Measurements from ENCODE around the gene SCLY. TPM values are rescaled to one million over a fixed set of nuclear protein-coding genes. Genes with fewer than 3 reads are reported as not detected.

The SCLY gene
- total and polyA plus RNA-seq, 4 donors = 13.9 to 27.0 (median 19.3) TPM

DNA sequence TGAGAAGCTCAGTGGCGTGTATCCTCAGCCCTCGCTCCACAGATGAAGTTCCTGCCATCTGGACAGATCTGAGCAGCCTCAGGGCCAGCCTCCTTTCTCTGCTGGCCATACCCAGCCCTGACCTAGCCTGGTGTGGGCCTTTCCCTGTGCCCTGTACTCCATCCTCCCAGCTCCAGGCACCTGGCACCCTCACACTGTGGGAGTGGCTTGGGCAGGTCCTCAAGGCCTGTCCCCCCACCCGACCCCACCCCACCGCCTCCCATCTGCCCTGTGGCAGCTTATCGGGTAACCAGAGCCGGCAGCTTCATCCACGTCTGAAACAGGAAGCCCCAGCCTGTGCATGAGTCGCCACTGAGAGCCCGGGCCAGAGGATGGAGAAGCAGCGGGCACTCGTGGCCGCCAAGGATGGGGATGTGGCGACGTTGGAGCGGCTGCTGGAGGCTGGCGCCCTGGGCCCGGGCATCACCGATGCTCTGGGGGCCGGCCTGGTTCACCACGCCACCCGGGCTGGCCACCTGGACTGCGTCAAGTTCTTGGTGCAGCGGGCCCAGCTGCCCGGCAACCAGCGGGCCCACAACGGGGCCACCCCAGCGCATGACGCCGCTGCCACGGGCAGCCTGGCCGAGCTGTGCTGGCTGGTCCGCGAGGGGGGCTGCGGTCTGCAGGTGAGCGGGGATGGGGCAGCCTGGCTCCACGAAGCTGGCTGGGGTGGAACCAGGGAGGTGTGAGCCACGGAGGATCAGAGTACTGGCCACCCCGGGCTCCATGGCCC lies 39.4 kb downstream of the SCLY start, which contains the start of gene ESPNL:
TSS of gene ESPNL (plus strand) at position 292 of the 772 bp plus-strand sequence. CDS start at position 372, 80 bp downstream.
- H3K9me3 ChIP-seq (ENCODE audit: control insufficient read depth, insufficient read depth, low read length) = no peaks in the 10 kb centered on the region
- H3K4me1 ChIP-seq (ENCODE audit: control insufficient read depth, insufficient read depth, low read length) = peaks cover 8% of the 10 kb centered on the region
- DNase-seq (ENCODE audit: low read depth in 4 of 6, low spot score in 6 of 6) = no peak
- no peak within 1 kb of the TSS for H3K27ac ChIP-seq (ENCODE audit: low read depth, low read length)
- H3K4me3 ChIP-seq (ENCODE audit: low read depth, low read length) = no peak within 1 kb of the TSS
- 85% methylated on average over 37 of the region's 38 CpGs for WGBS (ENCODE audit: insufficient coverage)
- peaks cover 23% of the 10 kb centered on the region for H3K36me3 ChIP-seq (ENCODE audit: control insufficient read depth, insufficient read depth, low read length)
- H3K27me3 ChIP-seq (ENCODE audit: control insufficient read depth, insufficient read depth, low read length) = no peaks in the 10 kb centered on the region

DNA sequence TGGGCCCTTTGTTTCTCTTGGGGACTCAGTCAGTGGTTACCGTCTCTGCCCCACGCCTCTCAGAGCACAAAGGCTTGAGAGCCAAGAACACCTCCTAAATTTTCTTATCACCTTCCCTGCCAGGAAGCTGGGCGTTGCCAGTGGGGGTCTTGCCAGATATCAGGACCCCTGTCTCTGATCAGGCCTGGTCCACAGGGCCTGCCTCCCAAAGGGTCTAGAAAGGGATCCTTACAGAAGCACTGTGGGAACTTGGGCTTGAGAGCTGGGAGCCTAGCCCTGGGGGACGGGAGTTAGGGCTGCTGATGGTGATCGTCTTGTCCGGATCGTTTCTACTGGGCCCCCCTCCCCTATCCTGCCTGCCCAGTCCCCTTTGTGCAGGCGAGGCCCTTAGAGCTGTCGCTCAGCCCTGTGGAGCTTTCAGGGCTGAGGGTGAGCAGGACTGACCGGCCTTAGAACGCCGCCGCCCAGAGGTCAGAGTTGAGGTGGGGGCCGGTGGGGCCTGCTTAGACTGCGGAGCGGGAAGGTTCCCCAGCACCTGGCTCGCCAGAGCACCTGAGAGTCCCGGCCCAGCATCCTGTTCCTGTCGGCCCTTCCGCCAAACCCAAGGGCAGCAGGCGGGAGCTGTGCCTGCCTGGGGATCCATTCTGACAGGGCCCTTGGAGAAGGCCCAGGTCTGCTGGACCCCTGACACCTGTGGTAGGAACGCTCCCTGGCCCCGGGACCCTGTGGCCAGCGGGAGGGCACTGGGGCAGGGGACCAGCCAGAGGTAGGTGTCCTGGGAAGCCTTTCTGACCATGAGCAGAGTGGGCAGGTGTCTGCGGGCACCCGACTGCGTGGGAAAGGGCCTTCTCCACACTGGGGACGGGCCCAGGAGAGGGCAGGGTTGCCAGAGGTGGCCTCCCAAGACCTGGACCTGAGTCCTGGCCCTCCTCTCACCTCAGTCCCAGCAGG lies 40.3 kb downstream of the SCLY start:
- H3K4me1 ChIP-seq (ENCODE audit: control insufficient read depth, insufficient read depth, low read length) = peaks cover 7% of the 10 kb centered on the region
- WGBS (ENCODE audit: insufficient coverage) = 87% methylated on average over 27 of the region's 28 CpGs
- no peaks in the 10 kb centered on the region for H3K27me3 ChIP-seq (ENCODE audit: control insufficient read depth, insufficient read depth, low read length)
- no peak overlapping the region for H3K27ac ChIP-seq (ENCODE audit: low read depth, low read length)
- H3K4me3 ChIP-seq (ENCODE audit: low read depth, low read length) = no peak overlapping the region
- H3K9me3 ChIP-seq (ENCODE audit: control insufficient read depth, insufficient read depth, low read length) = no peaks in the 10 kb centered on the region
- no peak for DNase-seq (ENCODE audit: low read depth in 4 of 6, low spot score in 6 of 6)
- H3K36me3 ChIP-seq (ENCODE audit: control insufficient read depth, insufficient read depth, low read length) = peaks cover 23% of the 10 kb centered on the region

DNA sequence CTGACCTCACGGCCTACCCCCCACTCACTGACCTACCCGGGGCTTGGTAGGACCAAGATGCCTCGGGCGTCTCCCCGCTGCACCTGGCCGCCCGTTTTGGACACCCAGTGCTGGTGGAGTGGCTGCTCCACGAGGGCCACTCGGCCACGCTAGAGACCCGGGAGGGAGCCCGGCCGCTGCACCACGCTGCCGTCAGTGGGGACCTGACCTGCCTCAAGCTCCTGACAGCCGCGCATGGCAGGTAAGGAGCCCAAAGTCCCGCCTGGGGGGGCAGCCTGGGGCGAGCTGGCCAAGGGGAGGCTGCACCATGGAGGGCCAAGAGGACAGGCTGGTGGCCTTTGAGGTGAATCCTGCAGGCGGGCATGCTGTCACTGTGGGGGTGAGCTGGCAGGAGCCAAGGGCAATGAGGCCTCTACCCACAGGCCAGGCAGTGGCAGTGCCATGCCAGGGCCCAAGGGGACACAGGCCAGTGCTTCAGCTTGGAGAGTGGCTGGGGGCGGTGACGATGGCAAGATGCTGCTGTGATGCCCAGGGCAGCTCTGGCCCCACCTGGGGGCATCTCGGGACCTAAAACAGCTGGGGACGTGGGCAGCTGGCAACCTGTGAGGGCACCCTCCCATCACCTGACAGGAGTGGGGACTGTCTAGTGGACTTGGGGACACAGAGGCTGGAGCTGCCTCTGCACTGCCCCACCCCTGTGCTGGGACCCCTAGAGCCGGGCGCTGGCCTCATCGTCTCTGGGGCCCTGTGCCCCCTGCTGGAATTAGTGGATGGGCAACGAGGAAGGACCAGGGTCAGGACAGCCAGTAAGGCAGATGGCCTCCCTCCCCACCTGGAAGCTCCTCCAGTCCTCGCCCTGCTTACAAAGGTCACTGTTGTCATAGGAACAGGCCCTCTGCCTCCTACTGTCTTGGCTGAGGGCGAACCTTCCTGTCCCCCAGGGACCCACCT lies 41.4 kb downstream of the SCLY start:
- Histone ChIP-seq H3K27me3 (ENCODE audit: control insufficient read depth, insufficient read depth, low read length) (no peaks in the 10 kb centered on the region), H3K36me3 (ENCODE audit: control insufficient read depth, insufficient read depth, low read length) (peaks cover 19% of the 10 kb centered on the region), H3K9me3 (ENCODE audit: control insufficient read depth, insufficient read depth, low read length) (no peaks in the 10 kb centered on the region), H3K4me1 (ENCODE audit: control insufficient read depth, insufficient read depth, low read length) (peaks cover 5% of the 10 kb centered on the region), H3K27ac (ENCODE audit: low read depth, low read length) (no peak overlapping the region), H3K4me3 (ENCODE audit: low read depth, low read length) (no peak overlapping the region)
- no peak for DNase-seq (ENCODE audit: low read depth in 4 of 6, low spot score in 6 of 6)
- 83% methylated on average over 29 of the region's 30 CpGs for WGBS (ENCODE audit: insufficient coverage)

DNA sequence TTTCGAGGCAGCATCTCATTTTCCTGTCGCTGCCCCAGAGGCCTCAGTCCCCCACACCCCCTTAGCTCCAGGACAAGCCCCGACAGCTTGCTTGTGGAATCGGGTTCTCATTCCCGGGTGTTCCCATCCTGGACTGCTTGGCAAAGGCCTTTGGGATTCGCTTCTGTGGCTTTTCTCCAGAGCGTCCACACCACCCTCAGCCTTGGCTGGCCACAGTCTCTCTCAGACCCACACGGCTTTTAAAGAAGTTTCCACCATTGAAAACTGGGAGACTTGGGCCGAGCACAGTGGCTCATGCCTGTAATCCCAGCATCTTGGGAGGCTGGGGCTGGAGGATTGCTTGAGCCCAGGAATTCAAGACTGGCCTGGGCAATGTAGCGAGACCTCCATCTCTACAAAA lies 42.1 kb downstream of the SCLY start:
- Histone ChIP-seq H3K27ac (ENCODE audit: low read depth, low read length) (no peak overlapping the region), H3K27me3 (ENCODE audit: control insufficient read depth, insufficient read depth, low read length) (no peaks in the 10 kb centered on the region), H3K36me3 (ENCODE audit: control insufficient read depth, insufficient read depth, low read length) (peaks cover 16% of the 10 kb centered on the region), H3K9me3 (ENCODE audit: control insufficient read depth, insufficient read depth, low read length) (no peaks in the 10 kb centered on the region), H3K4me3 (ENCODE audit: low read depth, low read length) (no peak overlapping the region), H3K4me1 (ENCODE audit: control insufficient read depth, insufficient read depth, low read length) (peaks cover 5% of the 10 kb centered on the region)
- DNase-seq (ENCODE audit: low read depth in 4 of 6, low spot score in 6 of 6) = no peak
- 86% methylated on average over 6 of the region's 10 CpGs for WGBS (ENCODE audit: insufficient coverage)

DNA sequence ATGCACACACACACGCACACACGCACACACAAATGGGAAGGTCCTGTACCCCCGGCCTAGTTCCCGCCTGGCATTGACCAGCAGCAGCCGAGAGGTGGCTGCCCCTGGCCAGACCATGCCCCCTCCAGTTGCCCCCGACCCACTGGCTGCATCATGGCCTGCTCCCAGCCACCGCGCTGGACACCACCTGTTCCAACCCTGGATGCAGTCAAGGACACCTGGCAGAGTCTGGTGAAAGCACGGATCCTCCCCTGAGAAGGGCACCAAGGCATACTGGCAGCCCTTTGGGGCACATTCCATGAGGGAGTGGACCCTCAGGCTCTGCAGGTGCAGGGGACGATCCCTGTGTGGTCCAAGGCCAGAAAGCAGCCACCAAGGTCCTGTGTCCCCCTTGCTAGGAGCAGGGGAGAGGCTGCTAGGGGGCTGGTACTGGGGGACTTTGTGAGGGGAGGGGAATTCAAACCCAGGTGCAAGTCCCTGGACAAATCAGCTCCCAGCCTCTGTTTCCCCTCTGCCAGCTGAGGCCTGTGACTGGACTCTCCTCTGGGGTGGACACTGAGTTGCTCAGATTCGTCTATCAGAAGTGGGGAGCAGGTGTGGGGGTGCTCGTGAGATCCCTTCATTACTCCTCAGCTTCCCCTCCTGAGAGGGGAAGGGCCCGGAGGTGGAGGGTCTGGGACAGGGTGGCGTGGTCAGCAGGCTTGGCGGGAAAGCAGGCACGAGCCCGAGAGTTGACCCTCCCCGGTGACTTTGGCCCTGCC lies 42.8 kb downstream of the SCLY start:
- no peak overlapping the region for H3K27ac ChIP-seq (ENCODE audit: low read depth, low read length)
- H3K9me3 ChIP-seq (ENCODE audit: control insufficient read depth, insufficient read depth, low read length) = no peaks in the 10 kb centered on the region
- peaks cover 7% of the 10 kb centered on the region for H3K4me1 ChIP-seq (ENCODE audit: control insufficient read depth, insufficient read depth, low read length)
- H3K4me3 ChIP-seq (ENCODE audit: low read depth, low read length) = no peak overlapping the region
- H3K27me3 ChIP-seq (ENCODE audit: control insufficient read depth, insufficient read depth, low read length) = no peaks in the 10 kb centered on the region
- H3K36me3 ChIP-seq (ENCODE audit: control insufficient read depth, insufficient read depth, low read length) = peaks cover 9% of the 10 kb centered on the region
- WGBS (ENCODE audit: insufficient coverage) = 85% methylated on average over 15 of the region's 18 CpGs
- no peak for DNase-seq (ENCODE audit: low read depth in 4 of 6, low spot score in 6 of 6)

DNA sequence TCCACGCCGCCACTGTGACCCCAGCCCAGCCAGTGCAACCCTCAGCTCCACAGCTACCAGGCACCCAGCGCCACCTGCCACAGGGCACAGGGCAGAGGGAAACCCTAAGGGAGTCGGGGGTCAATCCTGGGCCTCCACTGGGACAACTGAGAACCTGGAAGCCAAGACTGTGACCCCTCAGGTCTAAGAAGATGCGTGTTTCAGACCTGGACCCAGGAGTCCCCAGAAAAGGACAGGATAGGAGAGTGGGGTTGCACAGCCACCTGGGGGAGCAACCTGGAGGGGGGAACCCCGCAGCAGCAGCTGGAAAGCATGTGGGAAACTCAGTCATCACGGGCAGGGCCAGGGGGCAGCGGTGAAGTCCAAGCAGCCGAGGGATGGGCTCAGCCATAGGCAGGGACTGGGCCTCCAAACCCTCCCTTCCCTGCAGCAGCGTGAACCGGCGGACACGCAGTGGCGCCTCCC lies 43.5 kb downstream of the SCLY start:
- DNase-seq (ENCODE audit: low read depth in 4 of 6, low spot score in 6 of 6) = no peak
- 83% methylated on average over 13 of the region's 14 CpGs for WGBS (ENCODE audit: insufficient coverage)

DNA sequence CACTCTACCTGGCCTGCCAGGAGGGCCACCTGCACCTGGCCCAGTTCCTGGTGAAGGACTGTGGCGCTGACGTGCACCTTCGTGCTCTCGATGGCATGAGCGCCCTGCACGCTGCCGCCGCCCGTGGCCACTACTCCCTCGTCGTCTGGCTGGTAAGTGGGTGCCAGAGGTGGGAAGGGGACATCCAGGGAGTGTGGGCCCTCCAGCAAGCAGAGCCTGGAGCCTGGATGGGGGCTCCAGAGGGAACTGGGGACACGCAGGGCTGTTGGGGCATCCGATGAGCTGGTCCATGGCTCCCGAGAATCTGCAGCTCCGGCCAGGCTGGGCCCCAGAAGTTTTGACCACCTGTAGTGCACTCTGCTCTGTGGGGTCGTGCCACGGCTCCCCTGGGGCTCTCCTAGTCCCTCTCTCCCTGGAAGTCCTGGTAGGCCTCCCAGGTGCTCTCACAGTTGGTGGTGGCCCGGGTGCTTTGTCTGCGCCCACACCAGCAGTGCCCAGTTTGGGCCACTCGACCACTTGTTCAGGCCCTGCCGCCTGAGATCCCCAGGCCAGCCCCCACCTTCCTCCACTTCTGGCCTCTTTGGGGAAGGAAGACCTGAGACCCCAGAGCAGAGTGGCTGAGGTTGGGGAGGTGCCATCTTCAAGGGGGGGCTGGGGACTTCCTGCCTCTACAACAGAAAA lies 44.0 kb downstream of the SCLY start:
- WGBS (ENCODE audit: insufficient coverage) = 92% methylated on average over 17 of the region's 21 CpGs
- Histone ChIP-seq H3K36me3 (ENCODE audit: control insufficient read depth, insufficient read depth, low read length) (peaks cover 4% of the 10 kb centered on the region), H3K4me3 (ENCODE audit: low read depth, low read length) (no peak overlapping the region), H3K27me3 (ENCODE audit: control insufficient read depth, insufficient read depth, low read length) (no peaks in the 10 kb centered on the region), H3K27ac (ENCODE audit: low read depth, low read length) (no peak overlapping the region), H3K9me3 (ENCODE audit: control insufficient read depth, insufficient read depth, low read length) (no peaks in the 10 kb centered on the region), H3K4me1 (ENCODE audit: control insufficient read depth, insufficient read depth, low read length) (peaks cover 11% of the 10 kb centered on the region)
- no peak for DNase-seq (ENCODE audit: low read depth in 4 of 6, low spot score in 6 of 6)

More for the DNA sequence above, 43.5 kb downstream of the SCLY start:
- Histone ChIP-seq H3K36me3 (ENCODE audit: control insufficient read depth, insufficient read depth, low read length) (peaks cover 7% of the 10 kb centered on the region), H3K27me3 (ENCODE audit: control insufficient read depth, insufficient read depth, low read length) (no peaks in the 10 kb centered on the region), H3K27ac (ENCODE audit: low read depth, low read length) (no peak overlapping the region), H3K4me3 (ENCODE audit: low read depth, low read length) (no peak overlapping the region), H3K9me3 (ENCODE audit: control insufficient read depth, insufficient read depth, low read length) (no peaks in the 10 kb centered on the region), H3K4me1 (ENCODE audit: control insufficient read depth, insufficient read depth, low read length) (peaks cover 11% of the 10 kb centered on the region)

DNA sequence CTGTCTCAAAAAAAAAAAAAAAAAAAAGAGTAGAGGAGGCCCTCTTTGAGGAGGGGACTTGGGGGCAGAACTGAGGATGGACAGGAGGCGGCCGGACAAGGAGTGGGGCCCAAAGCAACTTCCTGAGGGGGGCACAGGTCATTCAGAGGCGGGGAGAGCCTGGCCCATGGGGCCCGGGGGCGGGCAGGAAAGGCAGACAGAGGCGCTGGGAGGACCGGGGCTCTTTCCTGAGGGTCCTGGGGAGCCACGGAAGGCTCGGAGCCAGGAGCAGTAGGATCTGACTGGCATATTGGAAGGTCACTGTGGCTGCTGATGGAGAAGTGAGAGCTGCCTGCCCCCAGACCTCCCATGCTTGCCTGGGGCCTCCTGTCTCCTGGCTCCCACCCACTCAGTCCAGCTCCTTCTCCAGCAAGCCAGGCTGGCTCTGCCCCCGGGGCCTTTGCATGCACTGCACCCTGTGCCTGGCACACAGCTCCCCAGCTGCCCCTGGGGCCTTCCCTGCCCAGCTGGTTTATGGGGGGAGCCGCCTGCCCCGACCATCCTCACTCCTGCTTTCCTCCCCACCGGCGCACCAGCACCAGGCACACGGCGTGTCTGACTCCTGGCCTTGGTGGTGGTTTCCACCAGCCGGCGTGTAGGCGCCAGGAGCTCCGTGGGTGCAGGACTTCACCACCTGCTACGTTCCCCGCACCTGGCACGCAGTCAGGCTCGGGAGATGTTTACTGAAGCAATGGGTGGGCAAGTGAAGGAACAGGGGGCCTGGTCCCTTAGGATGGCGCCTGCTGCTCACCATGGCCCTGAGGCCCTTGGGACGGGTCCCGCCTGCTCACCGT lies 44.9 kb downstream of the SCLY start:
- no peak overlapping the region for H3K27ac ChIP-seq (ENCODE audit: low read depth, low read length)
- no peaks in the 10 kb centered on the region for H3K36me3 ChIP-seq (ENCODE audit: control insufficient read depth, insufficient read depth, low read length)
- peaks cover 11% of the 10 kb centered on the region for H3K4me1 ChIP-seq (ENCODE audit: control insufficient read depth, insufficient read depth, low read length)
- no peaks in the 10 kb centered on the region for H3K27me3 ChIP-seq (ENCODE audit: control insufficient read depth, insufficient read depth, low read length)
- WGBS (ENCODE audit: insufficient coverage) = 90% methylated on average over 22 of the region's 28 CpGs
- DNase-seq (ENCODE audit: low read depth in 4 of 6, low spot score in 6 of 6) = no peak
- no peak overlapping the region for H3K4me3 ChIP-seq (ENCODE audit: low read depth, low read length)
- no peaks in the 10 kb centered on the region for H3K9me3 ChIP-seq (ENCODE audit: control insufficient read depth, insufficient read depth, low read length)
